ENCODE results near the gene FIBP.
A peak's percentile ranks its signal among the peaks of the same experiment; 100 is the strongest.

Gene FIBP

GRCh38 chr11:65887723-65888162 is 528 bp downstream of the FIBP start:
- DNase-seq = peak; percentile 47

GRCh38 chr11:65886826-65887722 is 1.2 kb downstream of the FIBP start:
- no peak for DNase-seq

GRCh38 chr11:65885808-65886536 is 2.3 kb downstream of the FIBP start:
- DNase-seq = no peak

GRCh38 chr11:65885231-65885630 is 3.0 kb downstream of the FIBP start:
- DNase-seq = no peak

- peak; percentile 67 for DNase-seq
Observed at GRCh38 chr11:65884716-65885092, 3.6 kb downstream of the FIBP start.

GRCh38 chr11:65883786-65884715 is 4.2 kb downstream of the FIBP start:
- no peak for DNase-seq

- no peak for DNase-seq
Observed at GRCh38 chr11:65883058-65883761, 5.1 kb downstream of the FIBP start.

GRCh38 chr11:65882120-65883057 is 5.9 kb downstream of the FIBP start:
- no peak for DNase-seq

GRCh38 chr11:65880844-65881421 is 7.3 kb downstream of the FIBP start:
- DNase-seq = no peak

- no peak for DNase-seq
Observed at GRCh38 chr11:65880027-65880426, 8.2 kb downstream of the FIBP start.

- no peak for DNase-seq
Observed at GRCh38 chr11:65879617-65880016, 8.7 kb downstream of the FIBP start, which contains the start of gene CTSW. TSS of gene CTSW (plus strand) at chr11:65879837. CDS start at chr11:65879855, 18 bp downstream.

- DNase-seq = peak; percentile 93
Observed at GRCh38 chr11:65873318-65874156, 14.7 kb downstream of the FIBP start.

- peak; percentile 73 for DNase-seq
Observed at GRCh38 chr11:65872586-65873317, 15.5 kb downstream of the FIBP start, which contains the start of gene EFEMP2. TSS of gene EFEMP2 (minus strand) at chr11:65872800. CDS start at chr11:65872354, 446 bp downstream.

GRCh38 chr11:65871811-65872548 is 16.3 kb downstream of the FIBP start:
- peak; percentile 42 for DNase-seq

GRCh38 chr11:65870706-65871681 is 17.3 kb downstream of the FIBP start:
- no peak for DNase-seq

GRCh38 chr11:65870307-65870658 is 18.0 kb downstream of the FIBP start:
- DNase-seq = no peak
